ENCODE results near the gene TMEM106A.

- TF ChIP-seq GATA2 (IDR thresholded peaks at IDR 0.05; ENCODE audit: low read depth, low read length) = no peak
- TF ChIP-seq GATA3 (IDR thresholded peaks at IDR 0.05; ENCODE audit: low read depth, low read length) = no peak
Observed at GRCh38 chr17:43212641-43213490, 1.2 kb downstream of the TMEM106A start.

Data from SH-SY5Y (cell line).